Aorta (tissue), 5 donors: ENCODE data around the gene SMG5. TPM values are rescaled to one million over a fixed set of nuclear protein-coding genes. Genes with fewer than 3 reads are reported as not detected.

Experiments used
- ATAC-seq: fragments of 200-7000 bp; cut with Tn5 transposase; one replicate; pipeline ENCODE4 v1.9.1; 2022; ENCODE audit warnings: moderate library complexity; ENCODE audit not compliant: low FRiP score
- DNase-seq, 2 donors: peaks; one replicate each; pipeline ENCODE4 v3.0.0-alpha.2; 2020
- H3K27ac ChIP-seq, 2 donors: one replicate each; pipeline ENCODE4 v1.5.1; 2013; ENCODE audit warnings: low read length in 2 of 2, mild to moderate bottlenecking in 2 of 2, moderate library complexity in 2 of 2, control low read depth in 1 of 2, inconsistent platforms in 1 of 2, low read depth in 1 of 2
- H3K27me3 ChIP-seq, 2 donors: one replicate each; pipeline ENCODE4 v1.6.1; 2013; ENCODE audit warnings: control low read depth in 1 of 2, low read length in 1 of 2, mild to moderate bottlenecking in 1 of 2, moderate library complexity in 1 of 2; ENCODE audit not compliant: insufficient read depth in 2 of 2, control insufficient read depth in 1 of 2
- H3K36me3 ChIP-seq, 2 donors: one replicate each; pipeline ENCODE4 v1.6.1; 2013; ENCODE audit warnings: control low read depth in 1 of 2, low read length in 1 of 2, mild to moderate bottlenecking in 1 of 2; ENCODE audit not compliant: insufficient read depth in 2 of 2, control insufficient read depth in 1 of 2
- H3K4me1 ChIP-seq, 2 donors: one replicate each; pipeline ENCODE4 v1.6.1; 2013; ENCODE audit warnings: low read length in 2 of 2, control low read depth in 1 of 2, mild to moderate bottlenecking in 1 of 2, moderate library complexity in 1 of 2; ENCODE audit not compliant: insufficient read depth in 2 of 2, control insufficient read depth in 1 of 2
- H3K4me3 ChIP-seq, 2 donors: one replicate each; pipeline ENCODE4 v1.5.1; 2013; ENCODE audit warnings: low read length in 2 of 2, control low read depth in 1 of 2, mild to moderate bottlenecking in 1 of 2
- H3K9me3 ChIP-seq: one replicate; pipeline ENCODE4 v1.6.1; 2013; ENCODE audit warnings: mild to moderate bottlenecking, low read length; ENCODE audit not compliant: control insufficient read depth
- WGBS, 2 donors: extraction: QIAGEN DNeasy Blood & Tissue Kit; methylation state at CpG; one replicate each; pipeline ENCODE4 v1.1.7; 2013; 5-methylcytosine and 5-hydroxymethylcytosine counted together
- intact Hi-C, 2 donors: fragments of 100-400 bp; cut with DNase I; formaldehyde crosslinking; loops; one replicate each; pipeline versions ENCODE4 v1.14.2 to v1.15.0; 2022
- polyA plus RNA-seq, 2 donors: library from polyadenylated mRNA; stranded (reverse); fragments of 200-250 nt; gene quantifications; one replicate each; pipeline ENCODE4 v1.2.3, GENCODE V29; 2013
- total RNA-seq, 2 donors: library from RNA; stranded (reverse); fragmentation: NEBNext Ultra II Directional; extraction: Animal tissue kit (Norgen Biotek cat#: 25700); gene quantifications; one replicate each; pipeline ENCODE4 v1.2.1, GENCODE V29; 2021
- donor health status: healthy with polysubstance abuse.
- donor health status: Bipolar disorder and iron deficiency.
- donor health status: DM: no; HTN: no; CAD: no.
- donor health status: DM: no; HTN: no; CAD: no.
- donor health status: DM: yes; HTN: yes; CAD: no.

SMG5 gene
- total and polyA plus RNA-seq, 4 donors = 21.9 to 58.6 (median 40.9) TPM

GRCh38 chr1:156284757-156285156 is 2.1 kb upstream of the SMG5 start:
- intact Hi-C loops = no loop called here
- Histone ChIP-seq H3K4me1 (peaks cover 0 to 8% of the 10 kb centered on the region in 2 donors), H3K4me3 (no peak overlapping the region), H3K36me3 (no peaks in the 10 kb centered on the region), H3K27me3 (no peaks in the 10 kb centered on the region), H3K27ac (no peak overlapping the region), H3K9me3 (no peaks in the 10 kb centered on the region)
- ATAC-seq (no peak), DNase-seq (no peak)
- 71 to 80% methylated on average over 4 of the region's 4 CpGs for WGBS, 2 donors

- DNase-seq (no peak), ATAC-seq (no peak)
- no peaks in the 10 kb centered on the region for H3K36me3 ChIP-seq
- WGBS, 2 donors = 85 to 91% methylated on average over 7 of the region's 7 CpGs
- no peaks in the 10 kb centered on the region for H3K9me3 ChIP-seq
- no peaks in the 10 kb centered on the region for H3K27me3 ChIP-seq
- H3K27ac ChIP-seq = peak within 1 kb of the TSS in 1 of 2 donors; percentile 34
- intact Hi-C loops = no loop called here
- peaks cover 0 to 8% of the 10 kb centered on the region in 2 donors for H3K4me1 ChIP-seq
- peak within 1 kb of the TSS; percentile 68 to 70 for H3K4me3 ChIP-seq
These were observed 1.5 kb upstream of the SMG5 start, which contains the start of gene TMEM79 for GRCh38 chr1:156284112-156284511. Gene TMEM79 (plus strand): TSS chr1:156284325. CDS start chr1:156285227, 902 bp downstream.

GRCh38 chr1:156283521-156283920 is 896 bp upstream of the SMG5 start:
- intact Hi-C loops = no loop called here
- H3K27ac ChIP-seq = no peak overlapping the region
- DNase-seq = no peak
- H3K36me3 ChIP-seq = no peaks in the 10 kb centered on the region
- ATAC-seq = no peak
- no peaks in the 10 kb centered on the region for H3K9me3 ChIP-seq
- H3K27me3 ChIP-seq = no peaks in the 10 kb centered on the region
- 74 to 76% methylated on average over 1 of the region's 1 CpG for WGBS, 2 donors
- peaks cover 0 to 8% of the 10 kb centered on the region in 2 donors for H3K4me1 ChIP-seq
- H3K4me3 ChIP-seq = peak overlapping the region; percentile 68 to 70

- Histone ChIP-seq H3K4me3 (peak overlapping the region; percentile 67 to 90), H3K4me1 (peaks cover 0 to 8% of the 10 kb centered on the region in 2 donors), H3K27me3 (no peaks in the 10 kb centered on the region), H3K9me3 (no peaks in the 10 kb centered on the region), H3K36me3 (peaks cover 0 to 2% of the 10 kb centered on the region in 2 donors), H3K27ac (no peak overlapping the region)
- DNase-seq = peak in 1 of 2 donors; percentile 37
- WGBS, 2 donors = 7% methylated on average over 22 of the region's 22 CpGs
- intact Hi-C loops = no loop called here
- peak; percentile 2 for ATAC-seq
These were observed 739 bp downstream of the SMG5 start for GRCh38 chr1:156281693-156282478.

GRCh38 chr1:156281281-156281680 is 1.3 kb downstream of the SMG5 start:
- no peak overlapping the region for H3K27ac ChIP-seq

GRCh38 chr1:156279837-156280236 is 2.8 kb downstream of the SMG5 start:
- Histone ChIP-seq H3K36me3 (peaks cover 0 to 5% of the 10 kb centered on the region in 2 donors), H3K4me1 (peaks cover 0 to 8% of the 10 kb centered on the region in 2 donors)
- intact Hi-C loops = no loop called here

More at GRCh38 chr1:156281281-156281680, 1.3 kb downstream of the SMG5 start:
- H3K4me1 ChIP-seq = peaks cover 0 to 8% of the 10 kb centered on the region in 2 donors
- DNase-seq = peak in 1 of 2 donors; percentile 57
- intact Hi-C loops = no loop called here
- H3K36me3 ChIP-seq = peaks cover 0 to 3% of the 10 kb centered on the region in 2 donors
- H3K9me3 ChIP-seq = no peaks in the 10 kb centered on the region
- no peaks in the 10 kb centered on the region for H3K27me3 ChIP-seq
- no peak for ATAC-seq
- 5 to 8% methylated on average over 8 of the region's 8 CpGs for WGBS, 2 donors
- H3K4me3 ChIP-seq = no peak overlapping the region

GRCh38 chr1:156276966-156277381 is 5.7 kb downstream of the SMG5 start:
- 73 to 81% methylated on average over 6 of the region's 6 CpGs for WGBS, 2 donors
- peaks cover 6 to 18% of the 10 kb centered on the region in 2 donors for H3K36me3 ChIP-seq

More at GRCh38 chr1:156279837-156280236, 2.8 kb downstream of the SMG5 start:
- H3K4me3 ChIP-seq = no peak overlapping the region
- WGBS, 2 donors = 79 to 87% methylated on average over 3 of the region's 3 CpGs
- no peaks in the 10 kb centered on the region for H3K27me3 ChIP-seq
- no peak for DNase-seq
- no peak overlapping the region for H3K27ac ChIP-seq
- no peaks in the 10 kb centered on the region for H3K9me3 ChIP-seq
- no peak for ATAC-seq

GRCh38 chr1:156276532-156276931 is 6.1 kb downstream of the SMG5 start:
- Histone ChIP-seq H3K27ac (no peak overlapping the region), H3K9me3 (no peaks in the 10 kb centered on the region), H3K36me3 (peaks cover 6 to 18% of the 10 kb centered on the region in 2 donors), H3K27me3 (no peaks in the 10 kb centered on the region), H3K4me1 (peaks cover 0 to 2% of the 10 kb centered on the region in 2 donors), H3K4me3 (no peak overlapping the region)
- intact Hi-C loops = no loop called here
- DNase-seq (no peak), ATAC-seq (no peak)

More at GRCh38 chr1:156276966-156277381, 5.7 kb downstream of the SMG5 start:
- H3K27ac ChIP-seq = no peak overlapping the region
- ATAC-seq (no peak), DNase-seq (peak; percentile 3 to 50)
- no peaks in the 10 kb centered on the region for H3K9me3 ChIP-seq
- H3K4me3 ChIP-seq = no peak overlapping the region
- intact Hi-C loops = no loop called here
- no peaks in the 10 kb centered on the region for H3K27me3 ChIP-seq
- peaks cover 0 to 3% of the 10 kb centered on the region in 2 donors for H3K4me1 ChIP-seq

- Histone ChIP-seq H3K36me3 (peaks cover 12 to 44% of the 10 kb centered on the region in 2 donors), H3K9me3 (no peaks in the 10 kb centered on the region)
- WGBS, 2 donors = 90 to 94% methylated on average over 3 of the region's 3 CpGs
These were observed 12.3 kb downstream of the SMG5 start for GRCh38 chr1:156270314-156270713.

More at GRCh38 chr1:156270314-156270713, 12.3 kb downstream of the SMG5 start:
- ATAC-seq (no peak), DNase-seq (no peak)
- intact Hi-C loops = no loop called here
- Histone ChIP-seq H3K27me3 (no peaks in the 10 kb centered on the region), H3K4me3 (no peak overlapping the region), H3K27ac (no peak overlapping the region), H3K4me1 (no peaks in the 10 kb centered on the region)
